Measurements from ENCODE around the gene RAX2. TPM values are rescaled to one million over a fixed set of nuclear protein-coding genes. Genes with fewer than 3 reads are reported as not detected.

Gene RAX2
- total RNA-seq, 1 donor from 2014 or later: not detected

GRCh38 chr19:3730457-3730958 lies 41.5 kb downstream of the RAX2 start:
- H3K36me3 ChIP-seq: peaks cover 3% of the 10 kb centered on the region
- no peak overlapping the region for H3K27ac ChIP-seq
- H3K4me3 ChIP-seq: no peak overlapping the region
- no peaks in the 10 kb centered on the region for H3K9me3 ChIP-seq
- no peaks in the 10 kb centered on the region for H3K27me3 ChIP-seq
- H3K4me1 ChIP-seq: no peaks in the 10 kb centered on the region
- ATAC-seq (no peak), DNase-seq (no peak)
- intact Hi-C loops (cut with DNase I): no loop called here
- TF ChIP-seq CTCF (IDR thresholded peaks at IDR 0.05): no peak

GRCh38 chr19:3725640-3726310 lies 46.3 kb downstream of the RAX2 start:
- ATAC-seq (peak; percentile 70), DNase-seq (peak; percentile 75)
- Histone ChIP-seq H3K27ac (no peak overlapping the region), H3K9me3 (no peaks in the 10 kb centered on the region), H3K4me3 (no peak overlapping the region), H3K4me1 (peaks cover 14% of the 10 kb centered on the region), H3K27me3 (peaks cover 17% of the 10 kb centered on the region), H3K36me3 (no peaks in the 10 kb centered on the region)
- TF ChIP-seq CTCF (IDR thresholded peaks at IDR 0.05): no peak
- intact Hi-C loops (cut with DNase I): no loop called here

GRCh38 chr19:3725121-3725520 lies 46.9 kb downstream of the RAX2 start:
- no peaks in the 10 kb centered on the region for H3K9me3 ChIP-seq
- H3K27ac ChIP-seq: no peak overlapping the region
- no peak overlapping the region for H3K4me3 ChIP-seq
- H3K36me3 ChIP-seq: no peaks in the 10 kb centered on the region
- intact Hi-C loops (cut with DNase I): no loop called here
- TF ChIP-seq CTCF (IDR thresholded peaks at IDR 0.05): no peak
- H3K4me1 ChIP-seq: peaks cover 17% of the 10 kb centered on the region
- DNase-seq (no peak), ATAC-seq (no peak)
- H3K27me3 ChIP-seq: peaks cover 22% of the 10 kb centered on the region

- ATAC-seq (no peak), DNase-seq (no peak)
- no peaks in the 10 kb centered on the region for H3K9me3 ChIP-seq
- H3K4me3 ChIP-seq: no peak overlapping the region
- intact Hi-C loops (cut with DNase I): no loop called here
- TF ChIP-seq CTCF (IDR thresholded peaks at IDR 0.05): no peak
- peaks cover 27% of the 10 kb centered on the region for H3K27me3 ChIP-seq
- H3K4me1 ChIP-seq: peaks cover 19% of the 10 kb centered on the region
- H3K36me3 ChIP-seq: no peaks in the 10 kb centered on the region
- H3K27ac ChIP-seq: no peak overlapping the region
Measured at GRCh38 chr19:3723883-3724282, 48.1 kb downstream of the RAX2 start.

- peaks cover 27% of the 10 kb centered on the region for H3K27me3 ChIP-seq
Measured at GRCh38 chr19:3723110-3723488, 48.9 kb downstream of the RAX2 start.

More at GRCh38 chr19:3723110-3723488, 48.9 kb downstream of the RAX2 start:
- peaks cover 23% of the 10 kb centered on the region for H3K4me1 ChIP-seq
- H3K27ac ChIP-seq: no peak overlapping the region
- ATAC-seq (no peak), DNase-seq (no peak)
- no peak for TF ChIP-seq CTCF (IDR thresholded peaks at IDR 0.05)
- no peaks in the 10 kb centered on the region for H3K36me3 ChIP-seq
- H3K9me3 ChIP-seq: no peaks in the 10 kb centered on the region
- no peak overlapping the region for H3K4me3 ChIP-seq
- intact Hi-C loops (cut with DNase I): no loop called here

Measured in upper lobe of right lung (tissue), 1 donor.